HepG2 (cell line): ENCODE data around the gene PLVAP. TPM values are rescaled to one million over a fixed set of nuclear protein-coding genes. Genes with fewer than 3 reads are reported as not detected.

Experiments
- ATAC-seq: fragments of 200-7000 bp; cut with Tn5 transposase; 3 replicates; pipeline ENCODE4 v1.9.1; 2020; ENCODE audit warnings: mild to moderate bottlenecking, moderate library complexity
- BruUV-seq: library from RNA; stranded (reverse); fragments of 400-500 nt; replicated peaks from 2 replicates; lab custom pipeline; 2021; lab: Mats Ljungman, UMichigan
- CTCF ChIA-PET: fragments of 300-600 bp; formaldehyde crosslinking; extraction: SDS; loops from one replicate; lab custom pipeline; 2021; ENCODE audit warnings: low total read pairs, inconsistent platforms, low intra/inter-chr PET ratio; lab: Yijun Ruan, JAX
- POLR2A ChIA-PET: fragments of 350-600 bp; sonication (Branson Sonifier 250); formaldehyde crosslinking; loops from one replicate; lab custom pipeline; 2020; ENCODE audit warnings: antibody characterized with exemption, inconsistent platforms; lab: Yijun Ruan, JAX
- DNase-seq: peaks from one replicate; pipeline ENCODE4 v3.0.0-alpha.2; 2015; ENCODE audit warnings: low spot score
- FAIRE-seq: peaks from 3 replicates; lab custom pipeline; 2011; peaks lifted over from hg19 to GRCh38; lab: Jason Lieb, UNC
- H2AFZ ChIP-seq: one replicate; pipeline ENCODE4 v1.6.1; 2011; ENCODE audit warnings: low read length, inconsistent platforms
- H3K27ac ChIP-seq: fragments of 300-600 bp; 3 replicates; pipeline ENCODE4 v1.8.0; 2011; ENCODE audit warnings: mixed run types, mild to moderate bottlenecking, mixed read lengths, low read length, inconsistent platforms; ENCODE audit not compliant: insufficient read depth; ENCODE audit errors: extremely low read length
- H3K27me3 ChIP-seq, 2 experiments: fragments of 200-600 bp in 1 of 2; 2 replicates in 1 of 2; 3 replicates in 1 of 2; pipeline versions ENCODE4 v1.6.0 to v1.8.0; 2011; ENCODE audit warnings: low read length in 2 of 2, mild to moderate bottlenecking in 2 of 2, moderate library complexity in 2 of 2, inconsistent platforms in 1 of 2; ENCODE audit not compliant: insufficient read depth in 2 of 2, control insufficient read depth in 1 of 2
- H3K36me3 ChIP-seq, 2 experiments: fragments of 200-600 bp in 1 of 2; replicated peaks in 1 of 2; 2 replicates in 1 of 2; 3 replicates in 1 of 2; pipeline versions ENCODE4 v1.5.1 to v1.8.0; 2011; ENCODE audit warnings: low read length in 2 of 2, inconsistent platforms in 1 of 2; ENCODE audit not compliant: insufficient read depth in 2 of 2, control insufficient read depth in 1 of 2
- H3K4me1 ChIP-seq: 2 replicates; pipeline ENCODE4 v1.5.1; 2012; ENCODE audit warnings: low read length, inconsistent platforms; ENCODE audit not compliant: insufficient read depth
- H3K4me2 ChIP-seq: 2 replicates; pipeline ENCODE4 v1.6.0; 2011; ENCODE audit warnings: low read depth, low read length, inconsistent platforms
- H3K4me3 ChIP-seq, 3 experiments: fragments of 200-600 bp in 1 of 3; sonication (generic), shearing (Covaris generic) in 1 of 3; replicated peaks in 1 of 3; 2 replicates each; pipeline ENCODE4 v1.5.1; 2011 to 2016; ENCODE audit warnings: low read length in 3 of 3, inconsistent platforms in 2 of 3, low read depth in 2 of 3, mild to moderate bottlenecking in 2 of 3, control low read depth in 1 of 3, mixed read lengths in 1 of 3; ENCODE audit not compliant: insufficient read depth in 1 of 3
- H3K79me2 ChIP-seq: one replicate; pipeline ENCODE4 v1.6.1; 2011; ENCODE audit warnings: low read length, inconsistent platforms; ENCODE audit not compliant: insufficient read depth
- H3K9ac ChIP-seq: 2 replicates; pipeline ENCODE4 v1.6.0; 2011; ENCODE audit warnings: mild to moderate bottlenecking, low read depth, low read length, inconsistent platforms; ENCODE audit not compliant: insufficient read depth
- H3K9me3 ChIP-seq: 2 replicates; pipeline ENCODE4 v1.5.1; 2012; ENCODE audit warnings: mild to moderate bottlenecking, low read length
- H4K20me1 ChIP-seq: 2 replicates; pipeline ENCODE4 v1.6.0; 2011; ENCODE audit warnings: inconsistent platforms, mild to moderate bottlenecking, low read length, moderate library complexity; ENCODE audit not compliant: insufficient read depth
- AHR ChIP-seq: IDR thresholded peaks from 2 replicates; pipeline ENCODE4 v1.6.1; 2018; ENCODE audit warnings: missing genetic modification reagents, missing compliant biosample characterization
- ASH2L ChIP-seq: fragments of 300-600, 200-600 bp; sonication (generic); IDR thresholded peaks from 2 replicates; pipeline ENCODE4 v1.7.0; 2017; ENCODE audit warnings: low read depth, mild to moderate bottlenecking, moderate library complexity, mixed read lengths, low read length; ENCODE audit not compliant: insufficient read length
- HNRNPK ChIP-seq: fragments of 200-400 bp; formaldehyde crosslinking; IDR thresholded peaks from 2 replicates; pipeline ENCODE4 v1.6.1; 2018; ENCODE audit warnings: low read length, low read depth, moderate library complexity, mild to moderate bottlenecking; ENCODE audit not compliant: poor library complexity, severe bottlenecking
- MTF2 ChIP-seq: sonication (generic); formaldehyde crosslinking; IDR thresholded peaks from 2 replicates; pipeline ENCODE4 v1.5.0; 2020; ENCODE audit warnings: missing genetic modification reagents, borderline replicate concordance
- NFYC ChIP-seq: IDR thresholded peaks from 2 replicates; pipeline ENCODE4 v1.6.1; 2016; ENCODE audit warnings: missing genetic modification reagents, missing compliant biosample characterization
- NR2F6 ChIP-seq, 2 experiments: IDR thresholded peaks; 2 replicates each; pipeline ENCODE4 v1.6.1; 2016; ENCODE audit warnings: antibody characterized with exemption in 1 of 2, mild to moderate bottlenecking in 1 of 2
- PHF20 ChIP-seq: sonication (generic); formaldehyde crosslinking; IDR thresholded peaks from 2 replicates; pipeline ENCODE4 v1.5.0; 2020; ENCODE audit warnings: mild to moderate bottlenecking, missing genetic modification reagents
- PHF8 ChIP-seq: sonication (generic); formaldehyde crosslinking; IDR thresholded peaks from 2 replicates; pipeline ENCODE4 v1.5.0; 2020; ENCODE audit warnings: missing genetic modification reagents
- SOX6 ChIP-seq, 2 experiments: fragments of 450-650 bp in 1 of 2; sonication (generic) in 1 of 2; formaldehyde crosslinking in 1 of 2; IDR thresholded peaks; 2 replicates each; pipeline versions ENCODE4 v1.4.0 to v1.6.1; 2017 to 2020; ENCODE audit warnings: antibody characterized with exemption in 1 of 2, mild to moderate bottlenecking in 1 of 2, missing genetic modification reagents in 1 of 2
- THAP7 ChIP-seq: sonication (generic); formaldehyde crosslinking; IDR thresholded peaks from 2 replicates; pipeline ENCODE4 v1.8.1; 2023; ENCODE audit warnings: mild to moderate bottlenecking, missing genetic modification reagents
- ZNF124 ChIP-seq: sonication (generic); formaldehyde crosslinking; IDR thresholded peaks from 2 replicates; pipeline ENCODE4 v1.4.0; 2020; ENCODE audit warnings: missing genetic modification reagents
- ZNF205 ChIP-seq: IDR thresholded peaks from 2 replicates; pipeline ENCODE4 v1.6.1; 2018; ENCODE audit warnings: missing biosample characterization, missing genetic modification reagents
- ZNF317 ChIP-seq: sonication (generic); formaldehyde crosslinking; IDR thresholded peaks from 2 replicates; pipeline ENCODE4 v1.5.0; 2020; ENCODE audit warnings: mild to moderate bottlenecking, missing genetic modification reagents
- ZNF350 ChIP-seq: sonication (generic); formaldehyde crosslinking; IDR thresholded peaks from 2 replicates; pipeline ENCODE4 v1.4.0; 2020; ENCODE audit warnings: mild to moderate bottlenecking, low read depth, missing genetic modification reagents, borderline replicate concordance
- ZNF580 ChIP-seq: IDR thresholded peaks from 2 replicates; pipeline ENCODE4 v1.6.1; 2016; ENCODE audit warnings: low read depth, borderline replicate concordance
- ZNF674 ChIP-seq: sonication (generic); formaldehyde crosslinking; IDR thresholded peaks from 2 replicates; pipeline ENCODE4 v1.5.0; 2020; ENCODE audit warnings: low read depth, mild to moderate bottlenecking, missing genetic modification reagents
- WGBS: methylation state at CpG from one replicate; pipeline ENCODE4 v1.1.6; 2017; ENCODE audit warnings: low lambda C conversion rate; 5-methylcytosine and 5-hydroxymethylcytosine counted together
- in situ Hi-C: cut with HindIII; loops from 2 replicates; pipeline ENCODE4 v1.10.0; 2017; ENCODE audit warnings: low pct_unique_long_range_greater_than_20kb; ENCODE audit not compliant: extremely low pct_ligation_motif_present
- intact Hi-C: fragments of 100-400 bp; cut with micrococcal nuclease; formaldehyde crosslinking; loops from one replicate; pipeline ENCODE4 v1.10.0; 2022; ENCODE audit not compliant: unreplicated experiment
- polyA plus RNA-seq, 8 experiments: library from polyadenylated mRNA; depleted of rRNA in 3 of 8; stranded (reverse) in 7 of 8; unstranded in 1 of 8; fragments of >200 nt; fragmentation: Illumina TruSeq in 4 of 8; extraction: Trizol in 4 of 8; gene quantifications; 2 replicates each; pipeline versions ENCODE4 v1.2.1 to v1.2.3, GENCODE V29; 2011 to 2016; ENCODE audit warnings: low read depth in 4 of 8, missing spikeins in 1 of 8, mixed read lengths in 1 of 8; ENCODE audit not compliant: insufficient read depth in 1 of 8
- total RNA-seq, 5 experiments: library from RNA; depleted of rRNA; stranded (reverse); fragments of >200 nt; fragmentation: Illumina TruSeq; extraction: Trizol; gene quantifications; 2 replicates each; pipeline ENCODE4 v1.2.3, GENCODE V29; 2016; ENCODE audit warnings: low read depth in 1 of 5
- TF ChIP-seq, protein P1 (sequence below): sonication (generic); formaldehyde crosslinking; IDR thresholded peaks from 2 replicates; pipeline ENCODE4 v1.4.0; 2020; ENCODE audit warnings: missing genetic modification reagents
- TF ChIP-seq, protein P2 (sequence below): sonication (generic); formaldehyde crosslinking; IDR thresholded peaks from 2 replicates; pipeline ENCODE4 v1.4.0; 2020; ENCODE audit warnings: missing genetic modification reagents

The PLVAP gene
- total and polyA plus RNA-seq, 2 of the 13 experiments (the other 11 are each of a cell fraction or from before 2014, with no cell fraction given) = 0.26 TPM; not detected in 1

DNA sequence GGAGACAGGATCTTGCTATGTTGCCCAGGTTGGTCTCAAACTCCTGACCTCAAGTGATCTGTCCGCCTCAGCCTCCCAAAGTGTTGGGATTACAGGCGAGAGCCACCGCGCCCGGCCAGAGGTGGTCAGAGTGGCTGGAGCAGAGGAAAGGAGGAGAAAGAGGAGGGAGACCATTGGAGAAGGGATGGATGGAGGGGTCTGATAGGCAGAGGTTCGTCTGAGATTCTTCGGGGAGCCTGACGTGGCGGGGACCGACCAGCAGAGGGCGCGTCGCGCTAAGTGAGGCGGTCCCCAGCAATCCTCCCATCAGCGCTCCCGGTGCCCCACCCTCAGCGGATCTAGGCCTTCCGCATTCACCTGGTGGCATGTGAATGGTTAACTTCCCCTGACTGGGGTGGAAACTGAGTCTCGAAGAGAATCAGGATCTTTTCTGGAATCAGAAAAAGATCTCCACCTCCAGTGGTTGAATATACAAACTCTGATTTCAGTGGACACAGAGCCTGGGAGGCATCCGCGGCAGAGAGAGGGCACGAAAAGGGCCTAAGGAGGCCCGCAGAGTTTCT, 31.0 kb downstream of the PLVAP start:
- intact Hi-C loops = loop anchor here (1.0 to 10.0 kb wide), 3 partner anchors 40 to 119 kb away; partner anchors contain the start of gene NXNL1
- Histone ChIP-seq H3K79me2 (no peaks in the 10 kb centered on the region), H3K9me3 (no peaks in the 10 kb centered on the region), H2AFZ (no peak overlapping the region), H3K4me1 (peaks cover 32% of the 10 kb centered on the region), H4K20me1 (no peaks in the 10 kb centered on the region), H3K9ac (no peak overlapping the region), H3K27ac (no peak overlapping the region), H3K36me3 (0 out of 5 replicates have a peak, but pooled peaks cover 0 to 5% of the 10 kb centered on the region in 2 experiments), H3K4me2 (peak overlapping the region; percentile 14; the same call in 1 of the 2 replicates), H3K27me3 (peaks cover 1 to 13% of the 10 kb centered on the region in 2 experiments; a peak in 3 of 5 replicates), H3K4me3 (no peak overlapping the region)
- FAIRE-seq (peak; percentile 79), DNase-seq (peak; percentile 39), ATAC-seq (peak; percentile 90)
- in situ Hi-C loops = loop anchor here (5.0 kb wide), 1 partner anchor 41 kb away; no protein-coding TSS in a partner anchor
- POLR2A ChIA-PET = interaction anchor here (1.0 kb wide), 1 partner anchor 37 kb away, joined by 3 read pairs; no protein-coding TSS in a partner anchor
- CTCF ChIA-PET = interaction anchor here (1.0 to 4.2 kb wide), 4 partner anchors 37 to 102 kb away, joined by 3 to 49 read pairs (median 6); partner anchors contain the start of gene TMEM221
- no TSS peak for BruUV-seq
- 20% methylated on average over 19 of the region's 24 CpGs for WGBS
- TF ChIP-seq MTF2 (no peak), ZNF580 (CRISPR knock-in tag) (0 out of 2 replicates have a peak, but pooled peaks have one; percentile 21), ZNF674 (no peak), PHF20 (CRISPR knock-in tag) (0 out of 2 replicates have a peak, but pooled peaks have one; percentile 26), ZNF350 (no peak), AHR (0 out of 2 replicates have a peak, but pooled peaks have one; percentile 22), HNRNPK (no peak), ZNF124 (peak; percentile 45; the same call in 1 of the 2 replicates), NFYC (CRISPR knock-in tag) (peak; percentile 26; the same call in 1 of the 2 replicates), NR2F6 (IDR thresholded peaks at IDR 0.05) (no peak), NR2F6 (CRISPR knock-in tag; IDR thresholded peaks at IDR 0.05) (peak; percentile 23; the same call in 1 of the 2 replicates), SOX6 (IDR thresholded peaks at IDR 0.05) (no peak), SOX6 (CRISPR knock-in tag; IDR thresholded peaks at IDR 0.05) (no peak; the same call in 1 of the 2 replicates), ASH2L (no peak), ZNF317 (0 out of 2 replicates have a peak, but pooled peaks have one; percentile 24), ZNF205 (CRISPR knock-in tag) (0 out of 2 replicates have a peak, but pooled peaks have one; percentile 42), PHF8 (CRISPR knock-in tag) (no peak), THAP7 (CRISPR knock-in tag) (0 out of 2 replicates have a peak, but pooled peaks have one; percentile 32)
- TF ChIP-seq, protein P1, sequence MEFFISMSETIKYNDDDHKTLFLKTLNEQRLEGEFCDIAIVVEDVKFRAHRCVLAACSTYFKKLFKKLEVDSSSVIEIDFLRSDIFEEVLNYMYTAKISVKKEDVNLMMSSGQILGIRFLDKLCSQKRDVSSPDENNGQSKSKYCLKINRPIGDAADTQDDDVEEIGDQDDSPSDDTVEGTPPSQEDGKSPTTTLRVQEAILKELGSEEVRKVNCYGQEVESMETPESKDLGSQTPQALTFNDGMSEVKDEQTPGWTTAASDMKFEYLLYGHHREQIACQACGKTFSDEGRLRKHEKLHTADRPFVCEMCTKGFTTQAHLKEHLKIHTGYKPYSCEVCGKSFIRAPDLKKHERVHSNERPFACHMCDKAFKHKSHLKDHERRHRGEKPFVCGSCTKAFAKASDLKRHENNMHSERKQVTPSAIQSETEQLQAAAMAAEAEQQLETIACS (CRISPR knock-in tag) = no peak
- TF ChIP-seq, protein P2, sequence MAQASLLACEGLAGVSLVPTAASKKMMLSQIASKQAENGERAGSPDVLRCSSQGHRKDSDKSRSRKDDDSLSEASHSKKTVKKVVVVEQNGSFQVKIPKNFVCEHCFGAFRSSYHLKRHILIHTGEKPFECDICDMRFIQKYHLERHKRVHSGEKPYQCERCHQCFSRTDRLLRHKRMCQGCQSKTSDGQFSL (CRISPR knock-in tag) = no peak
